Panc1 (cell line): ENCODE data around the gene SORCS1.

ENCODE experiments used
- CTCF ChIP-seq: fragments of 450-650 bp; IDR thresholded peaks from 2 replicates; pipeline ENCODE4 v1.5.1; 2017; ENCODE audit warnings: mild to moderate bottlenecking
- POLR2AphosphoS5 ChIP-seq: IDR thresholded peaks from 2 replicates; pipeline ENCODE4 v1.6.1; 2012; ENCODE audit warnings: mild to moderate bottlenecking, low read depth, low read length, moderate library complexity
- TCF7L2 ChIP-seq: IDR thresholded peaks from 2 replicates; pipeline ENCODE4 v1.6.1; 2011; ENCODE audit warnings: mild to moderate bottlenecking, low read depth, low read length, inconsistent platforms
- TF ChIP-seq, protein P1 (sequence below), 2 experiments: IDR thresholded peaks; 2 replicates each; pipeline ENCODE4 v1.6.1; 2011 to 2012; ENCODE audit warnings: low read depth in 2 of 2, control low read depth in 1 of 2, low read length in 1 of 2, mild to moderate bottlenecking in 1 of 2, moderate library complexity in 1 of 2; ENCODE audit not compliant: insufficient read depth in 1 of 2

DNA sequence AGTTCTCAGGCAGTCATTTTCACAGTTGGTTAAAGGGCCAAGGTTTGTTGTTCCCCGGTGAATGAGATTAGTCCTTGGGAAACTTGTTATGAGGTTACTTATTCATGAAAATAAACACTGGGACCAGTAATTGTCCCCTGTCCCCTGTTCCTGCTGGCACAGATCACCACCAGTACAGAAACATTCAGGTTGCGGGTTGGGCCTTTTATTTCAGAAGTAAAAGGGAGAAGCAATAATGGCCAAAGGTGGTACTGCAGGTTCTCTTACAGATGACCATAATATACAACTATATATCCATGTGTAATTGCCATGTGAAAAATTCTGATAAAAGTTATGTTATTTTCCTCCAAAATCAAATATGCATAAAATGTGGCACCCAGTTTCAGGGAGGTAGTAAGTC, 442.0 kb downstream of the SORCS1 start:
- TF ChIP-seq POLR2AphosphoS5 (no peak), TCF7L2 (no peak), CTCF (peak; percentile 26; the same call in 1 of the 2 replicates)
- TF ChIP-seq, protein P1, sequence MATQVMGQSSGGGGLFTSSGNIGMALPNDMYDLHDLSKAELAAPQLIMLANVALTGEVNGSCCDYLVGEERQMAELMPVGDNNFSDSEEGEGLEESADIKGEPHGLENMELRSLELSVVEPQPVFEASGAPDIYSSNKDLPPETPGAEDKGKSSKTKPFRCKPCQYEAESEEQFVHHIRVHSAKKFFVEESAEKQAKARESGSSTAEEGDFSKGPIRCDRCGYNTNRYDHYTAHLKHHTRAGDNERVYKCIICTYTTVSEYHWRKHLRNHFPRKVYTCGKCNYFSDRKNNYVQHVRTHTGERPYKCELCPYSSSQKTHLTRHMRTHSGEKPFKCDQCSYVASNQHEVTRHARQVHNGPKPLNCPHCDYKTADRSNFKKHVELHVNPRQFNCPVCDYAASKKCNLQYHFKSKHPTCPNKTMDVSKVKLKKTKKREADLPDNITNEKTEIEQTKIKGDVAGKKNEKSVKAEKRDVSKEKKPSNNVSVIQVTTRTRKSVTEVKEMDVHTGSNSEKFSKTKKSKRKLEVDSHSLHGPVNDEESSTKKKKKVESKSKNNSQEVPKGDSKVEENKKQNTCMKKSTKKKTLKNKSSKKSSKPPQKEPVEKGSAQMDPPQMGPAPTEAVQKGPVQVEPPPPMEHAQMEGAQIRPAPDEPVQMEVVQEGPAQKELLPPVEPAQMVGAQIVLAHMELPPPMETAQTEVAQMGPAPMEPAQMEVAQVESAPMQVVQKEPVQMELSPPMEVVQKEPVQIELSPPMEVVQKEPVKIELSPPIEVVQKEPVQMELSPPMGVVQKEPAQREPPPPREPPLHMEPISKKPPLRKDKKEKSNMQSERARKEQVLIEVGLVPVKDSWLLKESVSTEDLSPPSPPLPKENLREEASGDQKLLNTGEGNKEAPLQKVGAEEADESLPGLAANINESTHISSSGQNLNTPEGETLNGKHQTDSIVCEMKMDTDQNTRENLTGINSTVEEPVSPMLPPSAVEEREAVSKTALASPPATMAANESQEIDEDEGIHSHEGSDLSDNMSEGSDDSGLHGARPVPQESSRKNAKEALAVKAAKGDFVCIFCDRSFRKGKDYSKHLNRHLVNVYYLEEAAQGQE (IDR thresholded peaks at IDR 0.05; ENCODE audit: insufficient read depth in 1 of 2, low read depth in 2 of 2, low read length in 1 of 2) = no peak
